SW 1271 (cell line): ENCODE measurements around the gene EGR2.
A peak's percentile ranks its signal among the peaks of the same experiment; 100 is the strongest.

Source experiments
- DNase-seq, 2 experiments: peaks; one replicate each; lab custom pipeline; 2025; lab: John Stamatoyannopoulos, UW

Gene EGR2

DNA sequence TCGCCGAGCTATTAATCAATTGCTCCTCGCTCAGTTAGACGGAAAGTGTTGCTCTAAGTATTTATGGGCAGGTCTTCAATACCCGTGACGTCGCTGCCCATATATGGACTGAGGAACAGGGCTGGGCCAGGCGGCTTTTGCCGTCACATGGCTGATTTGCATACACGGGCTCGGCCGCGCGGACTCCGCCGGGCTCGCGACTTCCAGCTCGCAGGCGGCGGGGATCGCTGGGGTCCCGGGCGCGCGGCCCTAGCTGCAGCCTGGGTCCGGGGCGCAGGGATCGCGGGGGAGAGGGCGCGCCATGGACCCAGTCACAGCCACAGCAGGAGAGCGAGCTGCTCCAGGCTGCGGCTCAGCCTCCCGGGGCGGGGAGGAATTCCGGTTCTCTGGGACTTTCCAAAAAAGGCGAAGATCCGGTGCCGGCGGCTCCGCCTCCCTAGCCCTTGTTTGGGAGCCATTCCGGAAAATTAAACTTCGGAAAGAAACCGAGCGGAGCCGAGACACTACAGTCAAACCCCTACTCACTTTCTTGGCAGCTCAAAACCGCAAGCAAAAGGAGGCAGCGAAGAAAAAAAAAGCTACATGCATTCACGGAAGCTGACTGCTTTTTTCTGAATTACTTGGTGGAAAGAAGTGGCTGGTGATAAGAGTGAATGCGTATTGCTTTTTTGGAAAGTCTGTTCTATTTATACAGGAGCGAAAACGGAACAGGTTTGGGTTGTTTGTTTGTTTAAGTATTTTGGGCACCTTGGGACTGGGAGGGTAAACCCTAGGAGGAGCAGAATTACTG lies at the start of gene EGR2:
Gene EGR2 (minus strand): TSS at position 36 of the 790 bp plus-strand sequence. CDS start 337 bp downstream, outside the sequence.
- peak; percentile 56 to 78 for DNase-seq

DNA sequence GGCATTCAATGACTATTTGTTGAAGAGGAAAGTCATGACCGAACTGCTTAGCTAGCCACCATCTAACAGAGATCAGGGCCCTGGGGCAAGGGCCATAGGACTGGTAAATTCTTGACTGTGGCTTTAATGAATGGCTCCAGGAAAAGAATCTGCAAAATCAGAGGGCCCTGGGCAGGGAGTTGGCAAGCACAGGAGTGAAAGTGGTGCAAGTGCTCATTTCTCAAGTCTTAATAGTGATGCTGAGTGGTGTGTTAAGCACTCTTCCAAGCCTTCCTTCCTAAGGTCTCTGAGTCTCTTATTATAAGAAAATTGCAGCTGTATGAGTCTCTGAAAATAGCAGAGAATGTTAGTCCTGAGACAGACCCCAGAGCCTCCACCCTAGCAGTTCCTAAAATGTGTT lies 46.3 kb upstream of the EGR2 start:
- no peak for DNase-seq

DNA sequence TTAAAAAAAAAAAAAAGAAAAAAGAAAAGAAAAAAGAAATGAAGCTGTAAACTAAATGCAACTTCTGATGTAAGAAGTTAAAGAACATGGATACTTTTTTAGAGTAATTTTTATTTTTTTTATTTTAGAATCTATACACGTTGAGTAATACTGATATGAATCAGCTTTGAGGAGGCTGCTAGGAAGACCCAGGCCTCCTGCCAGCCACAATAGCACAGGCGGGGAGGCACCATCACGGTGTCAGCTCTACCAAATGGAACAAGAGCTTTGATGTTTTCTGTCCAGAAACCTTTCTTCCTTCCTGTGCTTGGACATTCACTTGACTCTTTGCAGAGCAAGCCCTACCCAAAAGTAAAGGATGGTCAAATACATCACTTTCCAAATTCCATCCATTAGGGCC lies 45.3 kb upstream of the EGR2 start:
- DNase-seq: no peak

DNA sequence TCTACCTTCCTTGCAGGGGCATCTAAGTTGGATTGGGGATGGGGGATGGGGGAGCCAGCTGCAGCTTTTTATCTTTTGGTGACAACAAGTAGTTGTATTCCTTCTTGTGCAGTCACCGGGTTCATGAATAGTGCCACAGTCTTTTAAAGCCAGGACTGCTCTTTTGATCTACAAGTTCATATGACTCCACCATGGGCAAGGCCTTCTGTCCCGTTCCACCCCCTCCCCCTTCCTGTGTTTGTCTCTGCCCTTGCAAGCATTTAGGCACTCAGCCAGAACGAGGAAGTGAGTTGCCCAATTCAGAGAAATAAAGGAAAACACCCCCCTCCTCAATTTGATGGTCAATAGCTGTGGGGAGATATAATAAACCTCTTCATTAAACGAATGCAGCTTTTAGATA lies 44.8 kb upstream of the EGR2 start:
- no peak for DNase-seq

DNA sequence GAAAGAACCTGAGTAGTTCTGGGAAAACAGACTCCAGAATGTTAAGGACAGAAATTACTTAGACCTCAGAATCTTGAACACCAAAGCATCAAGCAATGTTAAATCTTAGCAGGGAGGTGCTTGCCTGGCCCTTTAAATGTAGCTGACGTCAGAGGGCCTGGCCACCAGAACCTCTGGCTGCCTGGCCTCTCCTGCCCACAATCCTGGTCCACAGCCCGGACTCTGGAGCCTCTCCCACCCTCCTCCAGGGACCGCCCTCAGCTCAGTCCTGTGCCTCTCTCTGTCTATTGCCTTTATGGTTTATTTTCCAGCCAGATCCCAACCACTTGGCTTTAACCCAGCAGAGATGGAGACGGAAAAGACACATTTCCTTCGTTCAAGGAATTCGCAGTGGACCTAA lies 42.2 kb upstream of the EGR2 start:
- DNase-seq: no peak

DNA sequence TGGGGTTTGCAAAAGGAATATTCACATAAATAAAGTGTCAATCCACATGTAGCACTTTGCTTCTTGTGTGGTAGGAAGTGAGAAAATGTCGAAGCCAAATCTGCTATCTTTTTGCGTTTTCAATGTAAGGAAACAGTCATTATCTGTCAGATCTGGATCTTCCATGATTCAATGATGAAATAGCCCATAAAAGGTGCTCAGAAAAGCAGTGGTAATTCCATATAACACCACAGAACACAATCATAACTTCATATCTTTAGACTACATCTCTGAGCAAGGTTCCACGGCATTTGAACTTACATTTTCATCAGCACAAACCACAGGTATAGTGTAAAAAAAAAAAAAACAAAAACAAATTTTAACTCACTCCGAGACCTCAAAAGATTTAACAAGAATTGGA lies 39.9 kb upstream of the EGR2 start:
- no peak for DNase-seq

DNA sequence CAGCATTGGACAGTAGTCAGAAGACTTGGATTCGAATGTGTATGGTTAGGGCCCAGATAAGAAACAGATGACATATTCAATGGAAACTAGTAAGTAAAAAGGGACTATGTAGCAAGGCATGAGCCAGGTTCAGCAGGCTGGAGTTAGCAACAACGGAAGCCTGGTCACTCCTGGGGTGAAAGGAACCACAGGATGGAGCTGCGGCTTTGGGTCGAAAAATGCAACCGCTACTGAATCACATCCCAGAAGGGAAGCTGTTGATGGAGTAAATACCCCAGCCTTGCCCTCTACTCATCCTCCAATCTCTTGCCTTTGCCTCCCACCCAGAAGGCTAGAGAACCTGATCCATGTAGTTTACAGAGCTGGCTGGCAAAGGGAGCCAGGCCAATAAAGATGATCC lies 37.5 kb upstream of the EGR2 start:
- DNase-seq: no peak

DNA sequence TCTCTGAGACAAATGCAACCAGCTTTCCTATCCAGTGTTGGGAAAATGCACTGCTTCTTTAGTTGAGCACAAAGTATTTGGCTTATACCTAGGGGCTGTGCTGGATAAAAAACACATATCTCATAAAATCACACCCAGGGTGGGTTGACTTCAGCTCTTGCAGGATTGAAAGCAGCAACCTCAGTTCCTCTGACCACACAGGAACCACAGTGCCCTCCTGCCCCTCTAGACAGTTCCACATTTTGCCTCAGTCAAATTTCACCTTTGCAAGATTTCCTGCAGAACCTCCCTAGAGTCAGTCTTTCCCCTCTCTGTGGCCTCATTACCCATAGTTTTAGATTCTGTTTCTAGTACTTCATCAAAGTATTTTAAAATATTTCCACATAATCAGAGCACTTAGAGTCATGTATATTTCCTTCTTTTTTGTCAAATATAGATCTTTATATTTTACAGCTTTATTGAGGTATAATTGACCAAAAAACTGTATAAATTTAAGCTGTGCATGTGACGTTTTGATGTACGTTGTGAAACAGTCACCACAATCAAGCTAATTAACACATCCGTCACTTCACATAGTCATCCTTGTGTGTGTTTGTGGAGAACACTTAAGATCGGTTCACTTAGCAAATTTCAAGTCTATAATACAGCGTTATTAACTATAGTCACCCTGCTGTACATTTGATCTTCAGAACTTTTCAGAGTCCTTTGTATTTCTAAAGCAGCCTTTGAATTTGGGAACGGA lies 37.0 kb upstream of the EGR2 start:
- no peak for DNase-seq

DNA sequence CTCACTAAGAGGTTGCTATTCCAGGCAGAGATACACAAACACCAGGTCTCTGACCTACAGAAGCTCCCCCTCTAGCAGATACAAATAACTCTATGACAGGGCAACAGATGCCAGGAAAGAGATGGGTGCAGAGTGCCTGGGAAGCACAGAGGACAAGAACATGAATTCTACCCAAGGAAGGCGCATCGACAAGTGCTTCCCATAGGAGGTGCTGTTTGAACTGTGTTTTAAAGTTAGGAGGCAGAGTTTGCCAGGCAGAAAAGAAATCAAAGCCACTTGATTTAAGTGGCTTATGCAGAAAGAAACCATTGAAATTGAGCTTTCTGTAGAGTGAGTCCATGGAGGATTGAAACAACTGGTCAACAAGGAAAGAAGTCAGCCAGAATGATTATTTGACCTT lies 35.3 kb upstream of the EGR2 start:
- no peak for DNase-seq

DNA sequence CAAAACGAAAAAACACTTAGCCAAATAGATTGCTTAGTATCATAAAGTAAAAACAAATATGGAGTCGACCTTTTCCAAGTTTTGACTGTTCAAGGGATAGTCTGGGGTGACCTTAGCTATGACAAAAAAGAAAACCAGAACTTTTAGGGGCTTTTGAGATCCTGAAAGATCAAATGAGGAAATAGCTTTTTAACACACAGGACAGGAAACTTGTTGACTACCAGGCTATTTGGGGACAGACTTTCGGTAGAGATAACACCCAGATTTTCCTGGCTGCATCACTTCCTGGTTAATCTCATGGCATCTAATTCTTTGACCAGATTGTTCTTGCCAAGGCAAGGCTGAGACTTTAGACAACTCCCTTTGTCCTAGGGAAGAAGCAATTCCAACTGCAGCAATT lies 34.5 kb upstream of the EGR2 start:
- DNase-seq: no peak

DNA sequence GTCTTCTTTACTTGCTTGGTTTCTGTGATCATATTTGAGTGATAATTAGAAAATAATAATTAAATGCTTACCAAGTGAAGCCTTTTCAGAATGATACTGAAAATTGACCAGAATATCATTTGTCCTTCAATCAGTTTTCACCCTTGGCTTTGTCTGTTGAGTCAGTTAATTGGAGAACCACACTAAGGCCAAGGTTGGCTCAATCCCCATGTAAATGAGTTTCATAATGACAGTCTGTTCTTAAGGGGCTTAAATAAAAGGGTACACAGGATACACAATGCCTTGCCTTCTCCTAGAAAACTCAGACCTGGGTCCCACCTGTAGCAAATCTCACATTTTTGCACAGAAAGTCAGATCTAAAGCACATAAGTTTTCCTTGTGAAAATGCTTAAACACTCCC lies 31.3 kb upstream of the EGR2 start:
- no peak for DNase-seq

DNA sequence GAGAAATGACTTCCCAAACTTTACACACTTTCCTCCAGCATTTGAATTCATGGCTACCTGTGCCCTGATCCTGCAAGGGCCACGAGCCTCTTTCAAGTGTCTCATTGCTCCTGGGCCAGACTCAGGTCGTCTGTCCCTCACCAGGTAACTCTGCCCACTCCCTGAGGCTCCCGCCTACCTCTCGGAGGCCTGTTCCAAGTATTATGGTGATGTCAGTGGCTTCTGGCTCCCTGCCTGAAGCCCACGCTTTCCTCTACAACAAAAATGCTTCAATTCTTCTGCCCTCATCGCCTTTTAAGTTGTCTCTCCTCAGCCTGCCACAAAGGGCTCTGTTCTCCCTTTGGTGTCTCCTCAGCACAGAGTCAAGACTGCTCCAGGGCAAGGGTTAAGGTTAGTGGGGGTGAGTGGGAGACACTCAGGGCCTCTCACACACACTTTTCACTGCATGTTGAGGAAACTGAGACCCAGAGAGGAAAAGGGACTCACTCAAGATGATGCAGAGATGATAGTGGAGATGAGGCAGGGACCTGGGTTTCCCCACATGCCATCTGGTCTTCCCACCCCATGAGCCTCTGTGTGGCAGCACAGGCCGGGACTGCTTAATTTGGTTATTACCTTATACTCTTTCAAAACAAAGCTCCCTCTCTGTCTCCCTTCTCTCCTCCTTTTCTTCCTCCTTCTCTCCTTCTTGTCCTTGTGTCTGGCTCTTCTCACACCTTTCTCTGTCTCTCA lies 28.3 kb upstream of the EGR2 start:
- DNase-seq: no peak

DNA sequence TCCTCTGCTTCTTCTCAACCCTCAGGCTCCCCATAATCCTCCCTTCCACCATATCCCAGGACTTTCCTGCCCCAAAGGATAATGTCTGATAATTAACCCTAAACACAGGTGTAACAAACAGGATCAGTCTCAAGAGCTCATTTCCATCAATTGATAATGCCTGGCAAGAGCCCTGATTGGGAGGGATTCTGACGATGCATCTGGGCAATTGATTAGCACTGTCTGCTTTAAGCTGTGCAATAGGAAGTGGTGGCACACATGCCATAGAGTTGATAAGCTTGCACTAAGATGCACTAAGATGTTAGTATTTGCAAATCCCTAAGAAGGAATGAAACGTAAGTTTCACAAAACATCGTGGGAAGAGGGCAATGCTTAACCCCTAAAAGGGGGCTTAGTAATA lies 27.4 kb upstream of the EGR2 start:
- no peak for DNase-seq

DNA sequence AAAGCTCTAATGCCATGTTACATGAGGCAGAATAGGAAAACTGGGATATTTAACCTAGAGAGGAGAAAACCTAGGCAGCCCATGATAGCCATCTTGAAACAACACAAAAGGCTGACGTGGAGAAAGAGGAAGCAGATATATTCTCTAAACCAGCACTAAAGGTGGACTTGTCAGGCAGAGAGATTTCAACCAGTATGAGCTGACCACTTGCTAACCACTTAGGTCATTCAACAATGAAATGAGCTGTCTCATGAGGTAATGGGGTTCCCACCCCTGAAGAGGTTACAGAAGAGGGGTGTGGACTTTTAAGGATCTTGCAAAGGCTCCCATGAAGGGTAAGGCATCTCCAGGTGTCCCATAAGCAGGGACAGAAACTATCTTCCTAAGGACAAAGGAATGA lies 26.8 kb upstream of the EGR2 start:
- DNase-seq: no peak

DNA sequence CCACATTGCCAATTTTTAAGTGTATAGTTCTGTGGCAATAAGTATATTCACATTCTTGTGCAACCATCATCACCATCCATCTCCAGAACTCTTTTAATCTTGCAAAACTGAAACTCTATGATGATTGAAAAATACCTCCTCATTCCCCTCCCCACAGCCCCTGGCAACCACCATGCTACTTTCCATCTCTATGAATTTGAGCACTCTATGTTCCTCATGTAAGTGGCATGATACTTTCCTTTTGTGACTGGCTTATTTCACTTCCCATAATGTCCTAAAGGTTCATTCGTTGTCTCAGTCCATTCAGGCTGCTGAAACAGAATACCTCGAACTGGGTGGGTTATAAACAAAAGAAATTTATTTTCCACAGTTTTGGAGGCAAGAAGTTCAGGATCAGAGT lies 23.4 kb upstream of the EGR2 start:
- DNase-seq: no peak

DNA sequence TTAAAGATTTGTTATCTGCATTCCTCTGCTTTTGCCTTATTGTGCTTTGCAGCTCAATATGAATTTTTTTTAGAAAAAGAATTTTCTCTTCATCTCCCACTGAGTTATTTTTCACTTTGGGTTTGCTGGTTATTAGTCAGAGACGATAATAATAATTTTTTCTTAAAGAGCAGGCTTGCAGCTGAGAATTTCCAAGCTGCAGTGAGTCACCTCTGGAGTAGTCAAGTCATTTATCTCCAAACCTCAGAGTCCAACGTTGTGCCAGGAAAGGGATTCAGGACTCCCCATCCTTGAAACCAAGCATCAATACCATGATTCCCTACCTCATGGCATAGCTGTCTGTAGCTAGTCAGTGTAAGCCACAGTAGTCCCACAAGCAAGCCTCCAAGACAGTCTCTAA lies 15.2 kb upstream of the EGR2 start:
- no peak for DNase-seq

DNA sequence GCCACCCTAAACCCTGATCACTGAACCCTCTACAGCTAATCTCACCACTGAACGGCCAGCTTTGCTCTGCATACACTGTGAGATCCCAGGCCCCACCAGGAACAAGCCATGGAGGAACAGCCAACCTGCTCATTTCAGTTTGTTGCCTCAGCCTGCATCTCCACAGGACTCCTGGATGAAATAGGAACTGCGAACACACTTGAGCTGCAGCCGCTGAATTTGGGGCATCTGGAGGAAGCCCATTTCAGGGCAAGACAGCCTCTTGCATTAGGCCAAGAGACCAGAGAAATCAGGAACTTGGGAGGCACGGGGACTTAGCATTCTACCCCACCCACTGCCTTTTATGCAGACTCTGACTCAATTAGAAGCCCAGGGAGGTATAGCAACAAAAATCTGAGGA lies 14.5 kb upstream of the EGR2 start:
- no peak for DNase-seq

DNA sequence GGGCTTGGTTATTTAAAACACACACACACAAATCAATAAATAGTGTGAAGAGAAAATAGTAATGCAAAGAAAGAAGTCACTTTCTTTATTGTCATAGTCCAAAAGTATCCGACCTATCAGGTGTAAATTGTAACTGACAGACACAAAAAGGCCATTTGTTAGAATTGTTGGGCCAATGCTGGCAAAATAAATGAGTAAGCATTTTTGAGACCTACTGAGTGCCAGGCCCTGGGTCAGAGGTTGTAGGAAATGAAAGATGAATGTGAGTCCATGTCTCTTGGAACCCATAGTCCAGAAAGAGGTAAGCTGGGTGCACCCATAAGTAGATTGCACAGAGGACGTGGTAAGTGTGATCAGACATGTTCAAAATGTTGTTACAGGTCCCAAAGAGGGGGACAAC lies 13.5 kb upstream of the EGR2 start:
- DNase-seq: no peak

DNA sequence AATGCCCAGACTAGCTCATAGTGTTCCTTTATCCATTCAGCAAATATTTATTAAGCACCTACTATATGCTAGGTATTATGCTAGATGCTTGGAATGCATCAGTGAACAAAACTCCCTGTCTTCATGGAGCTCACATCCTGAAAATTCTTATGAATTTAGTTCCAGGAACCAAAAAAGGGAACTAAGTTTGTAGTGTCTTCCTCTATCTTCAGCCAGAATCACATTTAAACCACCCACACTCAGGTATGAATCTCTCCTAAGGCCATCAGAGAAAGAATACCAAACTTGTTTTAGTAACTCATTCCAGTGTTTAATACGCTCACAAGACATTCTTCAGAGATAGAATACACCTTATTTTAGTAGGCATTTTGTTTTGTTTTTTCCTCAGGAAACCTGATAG lies 10.1 kb upstream of the EGR2 start:
- no peak for DNase-seq

DNA sequence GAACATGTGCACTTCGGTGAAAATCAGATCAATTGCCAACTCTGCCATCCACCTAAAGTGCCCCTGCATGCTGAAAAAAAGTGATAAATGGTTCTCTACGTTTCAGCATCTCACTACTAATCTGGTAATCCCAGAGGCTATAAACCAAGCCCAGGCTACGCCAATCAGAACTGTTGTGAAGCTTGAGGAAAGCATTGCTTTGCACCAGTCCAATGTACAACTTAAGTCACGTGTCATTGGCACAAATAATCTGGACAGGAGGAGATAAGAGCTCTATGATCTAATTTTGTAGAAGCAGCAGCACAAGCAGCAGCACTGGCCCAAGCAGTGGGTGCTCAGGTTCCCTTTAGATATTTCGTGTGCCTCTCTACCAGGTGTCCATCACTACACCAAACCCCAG lies 4.4 kb upstream of the EGR2 start:
- no peak for DNase-seq

DNA sequence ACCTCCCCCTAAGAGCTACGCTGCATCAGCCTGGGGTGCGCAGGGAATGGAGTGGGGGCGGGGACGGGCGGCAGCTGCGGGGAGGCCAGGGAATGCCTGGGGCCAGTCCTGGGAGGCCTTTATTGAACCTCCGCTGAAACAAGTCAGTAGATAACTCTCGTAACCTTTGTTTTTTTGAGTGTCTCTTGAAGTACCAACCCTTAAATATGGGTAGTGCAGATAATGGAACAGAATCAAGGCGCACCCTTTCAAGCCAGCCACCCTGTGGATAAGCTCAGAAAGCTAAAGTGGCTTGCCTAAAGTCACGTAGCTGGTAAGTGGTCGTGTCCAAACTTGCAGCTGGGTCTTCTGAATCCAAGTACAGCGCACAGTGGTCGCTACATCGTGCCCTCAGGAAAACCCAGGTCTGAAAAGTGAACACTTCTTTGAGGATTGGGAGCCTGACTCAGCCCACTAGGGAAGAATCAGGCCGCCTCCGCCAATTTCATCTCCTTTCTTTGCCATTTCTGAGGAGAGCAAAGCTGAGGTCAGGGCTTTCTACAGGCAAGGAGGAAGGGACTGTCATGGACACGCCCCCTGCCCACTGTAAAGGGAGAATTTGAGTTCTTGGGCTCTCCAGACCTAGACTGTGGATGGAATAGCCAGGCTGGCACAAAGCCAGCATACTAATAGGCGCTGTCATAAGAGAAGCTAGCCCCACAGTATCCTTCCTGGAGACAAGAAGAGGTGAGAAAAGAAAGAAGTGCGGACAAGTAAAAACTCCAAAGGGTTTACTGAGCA lies 3.2 kb upstream of the EGR2 start:
- no peak for DNase-seq

DNA sequence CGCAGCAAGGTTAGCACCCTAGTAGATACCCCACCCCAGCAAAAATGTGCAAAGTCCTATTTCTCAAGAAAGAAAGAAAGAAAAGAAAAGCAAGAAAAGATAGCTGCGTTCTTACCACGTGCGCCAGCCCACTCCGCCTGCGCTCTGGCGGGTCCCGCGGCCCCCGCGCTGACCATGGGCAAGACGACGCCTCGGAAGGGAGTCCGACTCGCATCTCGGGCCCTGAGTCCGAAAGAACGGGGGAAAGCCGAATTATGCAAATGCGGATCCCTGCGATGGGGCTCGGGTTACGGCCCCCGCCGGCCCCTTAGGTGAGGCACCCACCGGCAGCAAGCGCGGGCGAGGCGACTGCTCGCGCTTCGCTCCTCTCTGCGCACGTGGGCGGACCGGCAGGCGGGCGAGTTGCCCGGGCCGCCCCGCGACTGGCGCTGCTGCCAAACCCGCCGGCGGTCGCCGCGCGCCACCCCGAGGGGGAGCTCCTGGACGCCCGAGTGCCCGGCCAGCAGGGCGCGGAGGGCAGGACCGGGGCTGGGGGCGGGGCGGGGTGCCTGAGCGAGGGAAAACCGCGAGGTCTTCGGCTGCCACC lies 2.4 kb upstream of the EGR2 start:
- DNase-seq: no peak
